Measurements from ENCODE around the gene CDCA7L. TPM values are rescaled to one million over a fixed set of nuclear protein-coding genes. Genes with fewer than 3 reads are reported as not detected.

The CDCA7L gene
- total and polyA plus RNA-seq, 4 donors, result 2.2 to 22.6 (median 5.4) TPM

DNA sequence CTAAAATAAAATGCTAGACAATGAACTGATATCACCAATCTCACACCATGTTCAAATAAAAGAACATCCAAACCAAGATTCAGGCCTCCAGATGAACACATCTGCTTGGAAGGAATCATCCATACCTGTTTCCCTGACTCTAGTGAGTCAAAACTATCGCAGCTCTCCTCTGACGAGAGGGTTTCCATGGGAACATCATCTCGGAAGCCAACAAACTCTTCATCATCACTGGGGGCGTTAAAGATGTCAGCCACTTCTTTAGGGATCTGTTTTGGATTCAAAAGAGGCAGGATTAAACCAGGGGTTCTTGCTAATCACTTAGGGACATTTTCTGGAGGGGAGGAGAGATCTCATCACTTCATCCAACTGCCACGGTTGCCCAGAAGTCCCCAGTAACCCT is 29.1 kb downstream of the CDCA7L start:
- TF ChIP-seq, protein P1, sequence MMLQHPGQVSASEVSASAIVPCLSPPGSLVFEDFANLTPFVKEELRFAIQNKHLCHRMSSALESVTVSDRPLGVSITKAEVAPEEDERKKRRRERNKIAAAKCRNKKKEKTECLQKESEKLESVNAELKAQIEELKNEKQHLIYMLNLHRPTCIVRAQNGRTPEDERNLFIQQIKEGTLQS (IDR thresholded peaks at IDR 0.05), result no peak
- TF ChIP-seq, protein P2, sequence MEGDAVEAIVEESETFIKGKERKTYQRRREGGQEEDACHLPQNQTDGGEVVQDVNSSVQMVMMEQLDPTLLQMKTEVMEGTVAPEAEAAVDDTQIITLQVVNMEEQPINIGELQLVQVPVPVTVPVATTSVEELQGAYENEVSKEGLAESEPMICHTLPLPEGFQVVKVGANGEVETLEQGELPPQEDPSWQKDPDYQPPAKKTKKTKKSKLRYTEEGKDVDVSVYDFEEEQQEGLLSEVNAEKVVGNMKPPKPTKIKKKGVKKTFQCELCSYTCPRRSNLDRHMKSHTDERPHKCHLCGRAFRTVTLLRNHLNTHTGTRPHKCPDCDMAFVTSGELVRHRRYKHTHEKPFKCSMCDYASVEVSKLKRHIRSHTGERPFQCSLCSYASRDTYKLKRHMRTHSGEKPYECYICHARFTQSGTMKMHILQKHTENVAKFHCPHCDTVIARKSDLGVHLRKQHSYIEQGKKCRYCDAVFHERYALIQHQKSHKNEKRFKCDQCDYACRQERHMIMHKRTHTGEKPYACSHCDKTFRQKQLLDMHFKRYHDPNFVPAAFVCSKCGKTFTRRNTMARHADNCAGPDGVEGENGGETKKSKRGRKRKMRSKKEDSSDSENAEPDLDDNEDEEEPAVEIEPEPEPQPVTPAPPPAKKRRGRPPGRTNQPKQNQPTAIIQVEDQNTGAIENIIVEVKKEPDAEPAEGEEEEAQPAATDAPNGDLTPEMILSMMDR (IDR thresholded peaks at IDR 0.05; ENCODE audit: low read depth, low read length, missing input control), result no peak
- TF ChIP-seq GABPA (IDR thresholded peaks at IDR 0.05 in 1 of 2, conservative IDR thresholded peaks at IDR 0.05 in 1 of 2) (no peak), YY1 (IDR thresholded peaks at IDR 0.05) (no peak), JUND (IDR thresholded peaks at IDR 0.05) (no peak), NR2F2 (IDR thresholded peaks at IDR 0.05) (no peak), HNF4A (conservative IDR thresholded peaks at IDR 0.05) (no peak), FOXA1 (IDR thresholded peaks at IDR 0.05) (no peak), RXRA (IDR thresholded peaks at IDR 0.05) (no peak), RAD21 (IDR thresholded peaks at IDR 0.05) (no peak), TAF1 (conservative IDR thresholded peaks at IDR 0.05) (no peak), FOXA2 (IDR thresholded peaks at IDR 0.05) (no peak), EGR1 (IDR thresholded peaks at IDR 0.05; ENCODE audit: low read depth in 2 of 2) (no peak), SP1 (IDR thresholded peaks at IDR 0.05) (no peak), HNF4G (IDR thresholded peaks at IDR 0.05) (no peak)
- TF ChIP-seq, protein P3, sequence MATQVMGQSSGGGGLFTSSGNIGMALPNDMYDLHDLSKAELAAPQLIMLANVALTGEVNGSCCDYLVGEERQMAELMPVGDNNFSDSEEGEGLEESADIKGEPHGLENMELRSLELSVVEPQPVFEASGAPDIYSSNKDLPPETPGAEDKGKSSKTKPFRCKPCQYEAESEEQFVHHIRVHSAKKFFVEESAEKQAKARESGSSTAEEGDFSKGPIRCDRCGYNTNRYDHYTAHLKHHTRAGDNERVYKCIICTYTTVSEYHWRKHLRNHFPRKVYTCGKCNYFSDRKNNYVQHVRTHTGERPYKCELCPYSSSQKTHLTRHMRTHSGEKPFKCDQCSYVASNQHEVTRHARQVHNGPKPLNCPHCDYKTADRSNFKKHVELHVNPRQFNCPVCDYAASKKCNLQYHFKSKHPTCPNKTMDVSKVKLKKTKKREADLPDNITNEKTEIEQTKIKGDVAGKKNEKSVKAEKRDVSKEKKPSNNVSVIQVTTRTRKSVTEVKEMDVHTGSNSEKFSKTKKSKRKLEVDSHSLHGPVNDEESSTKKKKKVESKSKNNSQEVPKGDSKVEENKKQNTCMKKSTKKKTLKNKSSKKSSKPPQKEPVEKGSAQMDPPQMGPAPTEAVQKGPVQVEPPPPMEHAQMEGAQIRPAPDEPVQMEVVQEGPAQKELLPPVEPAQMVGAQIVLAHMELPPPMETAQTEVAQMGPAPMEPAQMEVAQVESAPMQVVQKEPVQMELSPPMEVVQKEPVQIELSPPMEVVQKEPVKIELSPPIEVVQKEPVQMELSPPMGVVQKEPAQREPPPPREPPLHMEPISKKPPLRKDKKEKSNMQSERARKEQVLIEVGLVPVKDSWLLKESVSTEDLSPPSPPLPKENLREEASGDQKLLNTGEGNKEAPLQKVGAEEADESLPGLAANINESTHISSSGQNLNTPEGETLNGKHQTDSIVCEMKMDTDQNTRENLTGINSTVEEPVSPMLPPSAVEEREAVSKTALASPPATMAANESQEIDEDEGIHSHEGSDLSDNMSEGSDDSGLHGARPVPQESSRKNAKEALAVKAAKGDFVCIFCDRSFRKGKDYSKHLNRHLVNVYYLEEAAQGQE (IDR thresholded peaks at IDR 0.05), result no peak
- TF ChIP-seq, protein P4, sequence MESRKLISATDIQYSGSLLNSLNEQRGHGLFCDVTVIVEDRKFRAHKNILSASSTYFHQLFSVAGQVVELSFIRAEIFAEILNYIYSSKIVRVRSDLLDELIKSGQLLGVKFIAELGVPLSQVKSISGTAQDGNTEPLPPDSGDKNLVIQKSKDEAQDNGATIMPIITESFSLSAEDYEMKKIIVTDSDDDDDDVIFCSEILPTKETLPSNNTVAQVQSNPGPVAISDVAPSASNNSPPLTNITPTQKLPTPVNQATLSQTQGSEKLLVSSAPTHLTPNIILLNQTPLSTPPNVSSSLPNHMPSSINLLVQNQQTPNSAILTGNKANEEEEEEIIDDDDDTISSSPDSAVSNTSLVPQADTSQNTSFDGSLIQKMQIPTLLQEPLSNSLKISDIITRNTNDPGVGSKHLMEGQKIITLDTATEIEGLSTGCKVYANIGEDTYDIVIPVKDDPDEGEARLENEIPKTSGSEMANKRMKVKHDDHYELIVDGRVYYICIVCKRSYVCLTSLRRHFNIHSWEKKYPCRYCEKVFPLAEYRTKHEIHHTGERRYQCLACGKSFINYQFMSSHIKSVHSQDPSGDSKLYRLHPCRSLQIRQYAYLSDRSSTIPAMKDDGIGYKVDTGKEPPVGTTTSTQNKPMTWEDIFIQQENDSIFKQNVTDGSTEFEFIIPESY (IDR thresholded peaks at IDR 0.05), result no peak
- TF ChIP-seq, protein P5, sequence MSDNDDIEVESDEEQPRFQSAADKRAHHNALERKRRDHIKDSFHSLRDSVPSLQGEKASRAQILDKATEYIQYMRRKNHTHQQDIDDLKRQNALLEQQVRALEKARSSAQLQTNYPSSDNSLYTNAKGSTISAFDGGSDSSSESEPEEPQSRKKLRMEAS (IDR thresholded peaks at IDR 0.05), result no peak
- peaks cover 0 to 11% (median 3%) of the 10 kb centered on the region in 4 donors for H3K36me3 ChIP-seq (ENCODE audit: control insufficient read depth in 4 of 4, insufficient read depth in 3 of 4, low read depth in 1 of 4, low read length in 3 of 4)
- no peaks in the 10 kb centered on the region for H3K27me3 ChIP-seq (ENCODE audit: control insufficient read depth in 4 of 4, insufficient read depth in 4 of 4, low read length in 3 of 4)
- H3K4me1 ChIP-seq (ENCODE audit: control insufficient read depth in 4 of 4, insufficient read depth in 4 of 4, low read length in 3 of 4), result no peaks in the 10 kb centered on the region
- WGBS, result 85% methylated on average over 5 of the region's 5 CpGs
- no peak overlapping the region for H3K27ac ChIP-seq (ENCODE audit: low read depth in 1 of 2, low read length in 2 of 2)
- H3K4me3 ChIP-seq (ENCODE audit: low read depth in 1 of 3, low read length in 3 of 3), result no peak overlapping the region
- H3K9ac ChIP-seq (ENCODE audit: low read depth in 1 of 2, low read length in 2 of 2), result no peak overlapping the region
- no peak for DNase-seq (ENCODE audit: low spot score)
- H3K9me3 ChIP-seq (ENCODE audit: control insufficient read depth in 4 of 4, low read length in 3 of 4), result no peaks in the 10 kb centered on the region

All from liver (tissue), 9 donors.